Hepatocyte (in vitro differentiated cells): ENCODE measurements around the gene COTL1. TPM values are rescaled to one million over a fixed set of nuclear protein-coding genes. Genes with fewer than 3 reads are reported as not detected.

Experiments
- DNase-seq: peaks from one replicate; pipeline ENCODE4 v3.0.0-alpha.2; 2016; ENCODE audit warnings: low spot score
- H2AFZ ChIP-seq: fragments of 200-600 bp; sonication (generic); 2 replicates; pipeline ENCODE4 v1.6.0; 2016; ENCODE audit warnings: antibody characterized with exemption, mild to moderate bottlenecking
- H3K27ac ChIP-seq: fragments of 200-600 bp; sonication (generic); 2 replicates; pipeline ENCODE4 v1.5.1; 2016; ENCODE audit warnings: mild to moderate bottlenecking
- H3K27me3 ChIP-seq: fragments of 200-600 bp; sonication (generic); 2 replicates; pipeline ENCODE4 v1.6.1; 2016
- H3K36me3 ChIP-seq: fragments of 200-600 bp; sonication (generic); replicated peaks from 2 replicates; pipeline ENCODE4 v1.5.1; 2016; ENCODE audit warnings: low read depth; ENCODE audit not compliant: insufficient read depth
- H3K4me1 ChIP-seq: fragments of 200-600 bp; sonication (generic); 2 replicates; pipeline ENCODE4 v1.5.1; 2016; ENCODE audit warnings: mild to moderate bottlenecking, moderate library complexity; ENCODE audit not compliant: insufficient read depth
- H3K4me2 ChIP-seq: fragments of 200-600 bp; sonication (generic); 2 replicates; pipeline ENCODE4 v1.6.0; 2016
- H3K4me3 ChIP-seq: fragments of 200-600 bp; sonication (generic); 2 replicates; pipeline ENCODE4 v1.5.1; 2016; ENCODE audit warnings: mild to moderate bottlenecking
- H3K79me2 ChIP-seq: fragments of 200-600 bp; sonication (generic); 2 replicates; pipeline ENCODE4 v1.6.0; 2017; ENCODE audit warnings: mild to moderate bottlenecking
- H3K9me2 ChIP-seq: fragments of 200-600 bp; sonication (generic); replicated peaks from 2 replicates; pipeline ENCODE4 v1.6.0; 2017; ENCODE audit warnings: mild to moderate bottlenecking; ENCODE audit not compliant: insufficient read depth
- H3K9me3 ChIP-seq: fragments of 200-600 bp; sonication (generic); 2 replicates; pipeline ENCODE4 v1.5.1; 2016; ENCODE audit warnings: low read depth, mild to moderate bottlenecking
- H4K20me1 ChIP-seq: fragments of 200-600 bp; sonication (generic); 2 replicates; pipeline ENCODE4 v1.6.0; 2016; ENCODE audit warnings: mild to moderate bottlenecking; ENCODE audit not compliant: insufficient read depth, poor library complexity, severe bottlenecking
- CTCF ChIP-seq: fragments of 200-600 bp; sonication (generic); IDR thresholded peaks from 2 replicates; pipeline ENCODE4 v1.5.1; 2016; ENCODE audit warnings: antibody characterized with exemption, mild to moderate bottlenecking; ENCODE audit not compliant: poor library complexity
- EZH2 ChIP-seq: fragments of 200-600 bp; sonication (generic); IDR thresholded peaks from 2 replicates; pipeline ENCODE4 v1.6.1; 2016; ENCODE audit warnings: antibody characterized with exemption, mild to moderate bottlenecking, borderline replicate concordance
- EZH2phosphoT487 ChIP-seq: fragments of 200-600 bp; sonication (generic); IDR thresholded peaks from one replicate; pipeline ENCODE4 v1.6.1; 2018; ENCODE audit warnings: antibody characterized with exemption, mild to moderate bottlenecking, low read depth, moderate library complexity; ENCODE audit not compliant: unreplicated experiment, severe bottlenecking
- WGBS: methylation state at CpG from one replicate; pipeline ENCODE4 v1.1.6; 2016; ENCODE audit warnings: low lambda C conversion rate; ENCODE audit errors: missing lambda C conversion rate; 5-methylcytosine and 5-hydroxymethylcytosine counted together
- polyA plus RNA-seq: library from polyadenylated mRNA; unstranded; fragments of >200 nt; fragmentation: Nextera tagmentation; extraction: Ambion mirVana; gene quantifications from 2 replicates; pipeline ENCODE4 v1.2.1, GENCODE V29; 2016
- total RNA-seq: library from RNA; depleted of rRNA; stranded (reverse); fragments of >200 nt; gene quantifications from 2 replicates; pipeline ENCODE4 v1.2.3, GENCODE V29; 2014

COTL1 gene
- total and polyA plus RNA-seq, 2 experiments from 2014 or later, result 30.1 to 104 TPM

DNA sequence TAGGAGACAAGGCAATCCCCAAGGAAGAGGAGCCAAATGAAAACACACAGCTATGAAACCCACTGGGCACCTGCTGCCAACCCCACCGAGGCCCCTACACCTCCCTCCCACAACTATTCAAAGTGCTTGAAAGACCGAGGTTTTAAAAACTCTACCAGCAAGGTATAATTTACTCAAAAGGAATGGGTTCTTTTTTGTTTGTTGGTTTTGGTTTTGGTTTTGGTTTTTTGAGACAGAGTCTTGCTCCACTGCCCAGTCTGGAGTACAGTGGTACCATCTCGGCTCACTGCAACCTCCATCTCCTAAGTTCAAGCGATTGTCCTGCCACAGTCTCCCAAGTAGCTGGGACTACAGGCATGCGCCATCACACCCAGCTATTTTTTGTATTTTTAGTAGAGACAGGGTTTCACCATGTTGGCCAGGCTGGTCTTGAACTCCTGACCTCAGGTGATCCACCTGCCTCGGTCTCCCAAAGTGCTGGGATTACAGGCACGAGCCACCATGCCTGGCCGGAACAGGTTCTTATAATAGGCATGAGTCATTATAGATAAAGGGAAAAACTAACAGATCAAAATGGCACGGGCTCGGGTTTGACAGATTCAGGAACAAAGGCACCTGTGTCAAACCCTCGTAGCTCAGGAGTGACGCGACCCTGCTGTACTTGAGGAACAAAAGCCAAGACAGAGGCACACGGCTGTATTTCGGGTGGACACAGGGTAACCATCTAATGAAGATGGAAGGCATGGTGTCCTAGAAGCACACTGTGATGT lies 40.7 kb downstream of the COTL1 start:
- no peak for TF ChIP-seq EZH2phosphoT487
- no peak for TF ChIP-seq EZH2
- TF ChIP-seq CTCF, result no peak
- Histone ChIP-seq H3K36me3 (no peaks in the 10 kb centered on the region), H3K27ac (no peak overlapping the region), H3K27me3 (no peaks in the 10 kb centered on the region), H3K4me2 (no peak overlapping the region), H4K20me1 (no peaks in the 10 kb centered on the region), H3K4me1 (no peaks in the 10 kb centered on the region), H3K9me2 (no peaks in the 10 kb centered on the region), H3K79me2 (no peaks in the 10 kb centered on the region), H3K9me3 (no peaks in the 10 kb centered on the region), H2AFZ (no peak overlapping the region), H3K4me3 (no peak overlapping the region)
- 84% methylated on average over 15 of the region's 15 CpGs for WGBS
- DNase-seq, result no peak

- H3K27ac ChIP-seq, result no peak overlapping the region
- H3K4me1 ChIP-seq, result no peaks in the 10 kb centered on the region
- H3K4me3 ChIP-seq, result no peak overlapping the region
- no peak for DNase-seq
- H3K79me2 ChIP-seq, result no peaks in the 10 kb centered on the region
- WGBS, result 91% methylated on average over 7 of the region's 7 CpGs
- H2AFZ ChIP-seq, result no peak overlapping the region
- no peaks in the 10 kb centered on the region for H3K27me3 ChIP-seq
- H3K36me3 ChIP-seq, result no peaks in the 10 kb centered on the region
- no peak overlapping the region for H3K4me2 ChIP-seq
- H3K9me2 ChIP-seq, result no peaks in the 10 kb centered on the region
- H3K9me3 ChIP-seq, result no peaks in the 10 kb centered on the region
- TF ChIP-seq CTCF (no peak), EZH2phosphoT487 (no peak), EZH2 (no peak)
- H4K20me1 ChIP-seq, result no peaks in the 10 kb centered on the region
These were observed 42.0 kb downstream of the COTL1 start for GRCh38 chr16:84575914-84576313.

DNA sequence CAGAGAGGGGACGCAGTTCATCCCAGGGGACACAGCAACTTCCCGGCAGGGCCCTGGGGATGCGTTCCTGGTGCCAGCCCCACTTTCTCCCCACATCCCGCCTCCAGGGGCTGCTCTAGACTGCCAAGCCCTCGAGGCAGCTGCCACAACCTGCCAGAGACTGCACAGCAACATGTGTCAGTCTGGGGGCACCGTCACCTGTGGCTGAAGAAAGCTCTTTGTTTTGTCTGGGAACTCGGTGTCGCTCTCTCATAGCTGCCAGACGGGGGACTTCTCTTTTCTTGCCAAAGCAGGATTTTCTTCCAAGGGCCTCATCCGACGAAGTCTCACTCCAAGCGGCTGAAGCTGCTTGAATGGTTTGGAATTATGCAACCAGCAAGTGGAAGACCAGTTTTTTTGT lies 43.7 kb downstream of the COTL1 start:
- no peak overlapping the region for H3K4me3 ChIP-seq
- H3K79me2 ChIP-seq, result no peaks in the 10 kb centered on the region
- H4K20me1 ChIP-seq, result no peaks in the 10 kb centered on the region
- no peak overlapping the region for H3K27ac ChIP-seq
- no peaks in the 10 kb centered on the region for H3K9me3 ChIP-seq
- no peak overlapping the region for H3K4me2 ChIP-seq
- DNase-seq, result no peak
- no peaks in the 10 kb centered on the region for H3K9me2 ChIP-seq
- no peaks in the 10 kb centered on the region for H3K36me3 ChIP-seq
- WGBS, result 86% methylated on average over 12 of the region's 12 CpGs
- no peaks in the 10 kb centered on the region for H3K27me3 ChIP-seq
- H2AFZ ChIP-seq, result no peak overlapping the region
- H3K4me1 ChIP-seq, result peaks cover under 1% of the 10 kb centered on the region
- no peak for TF ChIP-seq EZH2
- no peak for TF ChIP-seq CTCF
- no peak for TF ChIP-seq EZH2phosphoT487
